ENCODE data around the gene NID1. TPM values are rescaled to one million over a fixed set of nuclear protein-coding genes. Genes with fewer than 3 reads are reported as not detected.

Gene NID1
- total RNA-seq, 4 donors from 2014 or later = 131 to 458 (median 203) TPM

DNA sequence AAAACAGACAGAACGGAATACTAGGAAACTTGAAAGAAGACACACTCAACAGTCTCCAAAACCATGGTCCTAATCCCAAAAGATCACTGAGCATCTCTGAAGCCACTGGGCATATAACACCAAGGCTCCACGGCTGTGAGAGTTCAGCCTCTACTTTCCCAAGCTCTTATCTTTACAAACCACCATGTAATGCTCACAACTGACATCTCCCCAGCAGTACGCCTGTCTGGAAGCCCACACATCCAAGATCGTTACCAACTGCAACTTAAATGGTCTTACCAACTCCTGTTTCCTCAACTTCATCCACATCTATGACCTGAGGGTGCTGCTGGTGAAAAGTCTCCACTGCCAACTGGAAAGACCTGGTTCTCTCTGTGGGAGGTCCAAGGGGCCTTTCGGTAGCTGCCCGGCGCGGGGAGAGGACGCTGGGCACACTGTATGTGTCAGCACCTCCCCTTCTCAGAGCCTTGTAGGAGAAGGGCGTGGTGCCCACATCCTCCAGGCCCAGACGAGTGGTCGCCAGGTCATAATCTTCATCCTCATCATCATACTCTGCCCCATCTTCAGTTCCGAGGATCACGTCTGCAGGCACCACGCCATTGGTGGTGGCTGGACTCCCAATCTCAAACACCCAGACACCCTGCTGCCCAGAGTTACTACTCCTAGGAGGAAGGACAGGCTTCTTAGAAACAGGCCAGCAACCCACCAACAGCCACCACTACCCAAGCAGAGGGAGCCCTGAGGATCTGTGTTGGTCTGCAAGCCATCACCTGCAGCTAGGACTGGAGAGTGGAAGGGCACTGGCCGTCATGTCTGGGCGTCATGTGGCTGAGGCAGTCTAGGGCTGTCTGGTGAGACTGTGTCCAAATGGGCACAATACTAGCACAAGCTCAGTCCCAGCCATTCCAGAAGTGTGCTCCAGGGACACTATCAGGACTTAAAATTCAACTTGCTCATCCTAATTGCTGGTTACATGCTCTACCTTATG, 23.0 kb downstream of the NID1 start:
- TF ChIP-seq, protein P1, sequence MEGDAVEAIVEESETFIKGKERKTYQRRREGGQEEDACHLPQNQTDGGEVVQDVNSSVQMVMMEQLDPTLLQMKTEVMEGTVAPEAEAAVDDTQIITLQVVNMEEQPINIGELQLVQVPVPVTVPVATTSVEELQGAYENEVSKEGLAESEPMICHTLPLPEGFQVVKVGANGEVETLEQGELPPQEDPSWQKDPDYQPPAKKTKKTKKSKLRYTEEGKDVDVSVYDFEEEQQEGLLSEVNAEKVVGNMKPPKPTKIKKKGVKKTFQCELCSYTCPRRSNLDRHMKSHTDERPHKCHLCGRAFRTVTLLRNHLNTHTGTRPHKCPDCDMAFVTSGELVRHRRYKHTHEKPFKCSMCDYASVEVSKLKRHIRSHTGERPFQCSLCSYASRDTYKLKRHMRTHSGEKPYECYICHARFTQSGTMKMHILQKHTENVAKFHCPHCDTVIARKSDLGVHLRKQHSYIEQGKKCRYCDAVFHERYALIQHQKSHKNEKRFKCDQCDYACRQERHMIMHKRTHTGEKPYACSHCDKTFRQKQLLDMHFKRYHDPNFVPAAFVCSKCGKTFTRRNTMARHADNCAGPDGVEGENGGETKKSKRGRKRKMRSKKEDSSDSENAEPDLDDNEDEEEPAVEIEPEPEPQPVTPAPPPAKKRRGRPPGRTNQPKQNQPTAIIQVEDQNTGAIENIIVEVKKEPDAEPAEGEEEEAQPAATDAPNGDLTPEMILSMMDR (IDR thresholded peaks at IDR 0.05) = no peak
- DNase-seq (ENCODE audit: low spot score) (no peak), ATAC-seq (ENCODE audit: low FRiP score) (no peak)

DNA sequence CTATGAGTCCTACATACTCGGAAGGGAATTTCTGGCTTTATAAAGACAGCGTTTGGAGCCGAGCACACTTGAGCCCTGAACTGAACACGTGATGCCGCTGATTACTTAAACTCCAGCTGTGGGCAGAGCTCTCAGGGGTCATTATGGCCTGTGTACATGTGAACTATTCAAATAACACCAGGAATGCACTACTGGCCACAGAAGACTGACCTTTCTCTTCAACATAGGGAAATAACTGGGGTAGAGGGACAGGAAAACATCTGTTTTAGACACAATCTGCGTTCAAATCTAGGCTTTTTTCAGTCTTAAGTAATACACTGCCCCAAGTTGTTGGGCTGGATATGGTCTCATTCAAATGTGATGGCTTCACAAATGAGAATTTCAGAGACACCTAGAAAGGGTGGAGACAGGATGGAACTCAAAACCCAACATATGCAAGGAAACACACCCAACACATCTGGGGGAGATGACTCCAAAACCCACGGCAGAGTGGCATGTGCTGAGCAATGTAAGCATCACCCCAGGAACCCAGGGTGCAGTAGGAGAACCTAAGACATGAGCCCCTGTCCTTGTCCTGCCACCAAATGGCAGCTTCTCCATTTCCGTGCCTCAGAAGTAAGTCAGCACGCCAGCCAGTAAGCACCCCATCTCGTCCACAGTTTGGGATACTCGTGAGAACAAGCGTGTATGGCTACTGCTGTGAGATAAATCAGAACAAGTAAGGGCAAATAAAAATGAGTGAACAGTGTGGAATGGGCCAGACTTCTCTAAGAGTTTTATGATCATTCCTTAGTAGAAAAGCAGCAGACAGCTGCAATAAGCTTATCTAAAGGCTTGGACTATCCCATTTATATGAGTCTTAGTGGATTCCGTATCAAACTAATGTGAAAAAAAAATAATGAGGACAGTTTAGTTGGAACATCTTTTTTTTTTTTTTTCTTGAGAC, 24.9 kb downstream of the NID1 start:
- DNase-seq (ENCODE audit: low spot score) (no peak), ATAC-seq (ENCODE audit: low FRiP score) (no peak)
- TF ChIP-seq, protein P1 (IDR thresholded peaks at IDR 0.05) = no peak

DNA sequence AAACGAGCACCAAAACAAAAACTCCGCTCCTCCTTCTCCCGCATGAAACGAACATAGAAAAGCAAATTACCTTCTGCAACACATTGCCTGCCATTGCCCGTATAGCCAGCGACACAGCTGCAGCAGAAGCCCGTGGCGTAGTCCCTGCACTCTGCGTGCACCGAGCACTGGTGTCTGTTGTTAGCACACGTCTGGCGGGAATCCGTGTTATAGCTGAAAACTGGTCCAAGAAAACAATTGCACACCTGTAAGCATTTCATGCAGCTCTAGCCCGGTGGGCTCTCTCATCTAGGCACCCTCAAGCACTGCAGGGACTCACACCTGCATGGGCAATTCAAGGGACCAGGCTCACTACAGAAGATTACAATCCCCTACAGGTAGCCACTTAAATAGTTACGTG, 26.9 kb downstream of the NID1 start:
- ATAC-seq (ENCODE audit: low FRiP score) (no peak), DNase-seq (ENCODE audit: low spot score) (no peak)
- TF ChIP-seq, protein P1 (IDR thresholded peaks at IDR 0.05) = no peak

DNA sequence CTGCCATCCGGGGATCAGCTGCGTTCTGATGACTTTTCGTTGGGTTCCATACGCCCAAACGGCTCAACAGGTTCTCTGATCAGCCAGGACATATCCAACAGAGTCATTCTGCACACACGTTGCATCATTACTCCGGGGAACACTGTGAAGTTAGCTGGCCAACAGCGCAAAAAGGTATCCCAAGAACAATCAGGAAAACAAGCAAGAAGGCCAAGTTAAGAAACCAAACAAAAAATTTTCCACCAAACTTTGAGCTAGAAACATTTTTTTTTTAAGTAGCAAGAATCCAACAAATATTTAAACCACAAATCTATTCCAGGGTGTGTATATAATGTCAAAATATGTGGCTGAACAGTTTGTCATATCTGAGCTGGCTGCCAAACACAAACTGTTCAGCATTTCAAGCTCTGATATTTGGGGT, 29.2 kb downstream of the NID1 start:
- DNase-seq (ENCODE audit: low spot score) (no peak), ATAC-seq (ENCODE audit: low FRiP score) (no peak)
- TF ChIP-seq, protein P1 (IDR thresholded peaks at IDR 0.05) = no peak

DNA sequence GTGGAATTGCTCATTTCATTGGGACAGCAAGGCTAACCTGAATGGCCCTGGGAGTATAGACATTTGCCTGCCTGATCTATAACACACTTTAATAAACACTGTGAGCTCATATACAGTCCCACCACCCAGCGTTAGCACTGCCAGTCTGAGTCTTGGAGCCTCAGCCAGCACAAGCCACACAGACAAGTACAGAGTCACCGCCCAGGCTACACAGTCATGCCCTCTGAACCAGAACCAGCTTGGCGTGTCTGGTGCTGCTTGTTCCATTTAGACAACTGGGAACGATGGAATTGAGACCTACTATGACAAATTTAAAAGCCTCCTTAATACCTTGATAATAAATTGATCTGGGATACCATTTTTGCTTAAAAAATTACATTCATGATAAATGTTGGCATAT, 31.6 kb downstream of the NID1 start:
- DNase-seq (ENCODE audit: low spot score) (no peak), ATAC-seq (ENCODE audit: low FRiP score) (no peak)
- TF ChIP-seq, protein P1 (IDR thresholded peaks at IDR 0.05) = no peak

DNA sequence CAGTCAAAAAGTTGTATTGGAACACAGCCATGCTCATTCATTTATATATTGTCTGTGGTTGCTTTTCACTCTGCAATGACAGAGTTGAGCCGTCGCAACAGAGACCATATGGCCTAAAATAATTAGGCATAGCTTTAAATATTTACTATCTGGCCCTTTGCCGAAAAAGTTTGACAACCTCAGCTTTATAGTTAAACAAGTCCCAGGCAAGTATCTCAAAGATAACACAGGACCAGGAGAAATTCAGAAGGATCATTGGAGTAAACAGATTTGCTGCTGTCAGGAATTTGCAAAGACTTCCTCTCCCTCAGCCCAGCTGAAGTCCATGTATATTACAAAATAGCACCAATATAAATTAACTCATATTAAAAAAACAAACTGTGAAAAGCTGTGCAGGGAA, 34.4 kb downstream of the NID1 start:
- no peak for ATAC-seq (ENCODE audit: low FRiP score)
- TF ChIP-seq, protein P1 (IDR thresholded peaks at IDR 0.05) = no peak

More for the DNA sequence above, 34.4 kb downstream of the NID1 start:
- no peak for DNase-seq (ENCODE audit: low spot score)
